Caco-2 (cell line): ENCODE results near the gene GTF2A1. TPM values are rescaled to one million over a fixed set of nuclear protein-coding genes. Genes with fewer than 3 reads are reported as not detected.
"Not testable (repeated sequence)": the region's sequence is repeated elsewhere in the genome, so short reads cannot be mapped to it uniquely, and the experiment has no call there.

ENCODE experiments used
- BruUV-seq: library from RNA; stranded (reverse); fragments of 400-500 nt; replicated peaks from 2 replicates; lab custom pipeline; 2021; lab: Mats Ljungman, UMichigan
- CTCF ChIA-PET: fragments of 300-600 bp; sonication (Branson Sonifier 250); formaldehyde crosslinking; loops from one replicate; lab custom pipeline; 2022; ENCODE audit warnings: antibody characterized with exemption; lab: Charles Lee
- POLR2A ChIA-PET: fragments of 300-600 bp; sonication (Branson Sonifier 250); formaldehyde crosslinking; loops from one replicate; lab custom pipeline; 2022; ENCODE audit warnings: antibody characterized with exemption; lab: Charles Lee
- DNase-seq, 2 experiments: peaks; one replicate each; pipeline versions ENCODE4 v3.0.0 to v3.0.0-alpha.2; 2020 to 2022
- H3K27me3 ChIP-seq: replicated peaks from 2 replicates; pipeline ENCODE4 v1.6.0; 2011; ENCODE audit warnings: low read length; ENCODE audit not compliant: control insufficient read depth, insufficient read depth
- H3K36me3 ChIP-seq: 2 replicates; pipeline ENCODE4 v1.5.1; 2011; ENCODE audit warnings: low read length; ENCODE audit not compliant: control insufficient read depth, insufficient read depth
- H3K4me1 ChIP-seq: fragments of 250-450 bp; sonication (Bioruptor Pico); 2 replicates; pipeline ENCODE4 v1.5.1; 2020; ENCODE audit warnings: mild to moderate bottlenecking
- H3K4me3 ChIP-seq: 2 replicates; pipeline ENCODE4 v1.5.1; 2011; ENCODE audit warnings: low read depth, mild to moderate bottlenecking, control low read depth, low read length
- H3K9me3 ChIP-seq: fragments of 250-450 bp; sonication (Bioruptor Pico); 2 replicates; pipeline ENCODE4 v1.5.1; 2020; ENCODE audit warnings: mild to moderate bottlenecking, moderate library complexity
- H3K27ac Mint-ChIP-seq: one replicate; pipeline ENCODE4 v1.8.0; 2022; ENCODE audit warnings: mixed read lengths; ENCODE audit not compliant: unreplicated experiment
- H3K27me3 Mint-ChIP-seq: one replicate; pipeline ENCODE4 v1.8.0; 2022; ENCODE audit warnings: mixed read lengths; ENCODE audit not compliant: insufficient read depth, unreplicated experiment
- H3K36me3 Mint-ChIP-seq: one replicate; pipeline ENCODE4 v1.8.0; 2022; ENCODE audit warnings: mild to moderate bottlenecking, mixed read lengths; ENCODE audit not compliant: insufficient read depth, unreplicated experiment
- H3K4me1 Mint-ChIP-seq: one replicate; pipeline ENCODE4 v1.8.0; 2022; ENCODE audit warnings: low read depth, mixed read lengths; ENCODE audit not compliant: unreplicated experiment
- H3K4me3 Mint-ChIP-seq: one replicate; pipeline ENCODE4 v1.8.0; 2022; ENCODE audit warnings: mild to moderate bottlenecking, moderate library complexity, mixed read lengths; ENCODE audit not compliant: unreplicated experiment
- H3K9me3 Mint-ChIP-seq: one replicate; pipeline ENCODE4 v1.8.0; 2022; ENCODE audit warnings: mixed read lengths; ENCODE audit not compliant: unreplicated experiment
- CTCF ChIP-seq, 2 experiments: fragments of 200-600 bp in 1 of 2; IDR thresholded peaks; 1 replicate in 1 of 2; 2 replicates in 1 of 2; pipeline versions ENCODE4 v1.5.1 to v1.8.0; 2011 to 2022; ENCODE audit warnings: antibody characterized with exemption in 1 of 2, control low read depth in 1 of 2, inconsistent platforms in 1 of 2, low read depth in 1 of 2, low read length in 1 of 2, mild to moderate bottlenecking in 1 of 2, moderate library complexity in 1 of 2; ENCODE audit not compliant: insufficient read depth in 1 of 2, severe bottlenecking in 1 of 2, unreplicated experiment in 1 of 2
- intact Hi-C: fragments of 100-400 bp; cut with micrococcal nuclease; formaldehyde crosslinking; loops from one replicate; pipeline ENCODE4 v1.10.0; 2022; ENCODE audit not compliant: unreplicated experiment
- total RNA-seq: library from RNA; stranded (reverse); gene quantifications from 2 replicates; pipeline ENCODE4 v1.2.3, GENCODE V29; 2022

Gene GTF2A1
- total RNA-seq, 1 experiment from 2014 or later = 42.7 TPM

GRCh38 chr14:81224222-81224621 lies 3.5 kb upstream of the GTF2A1 start:
- Mint-ChIP-seq H3K4me1 (peaks cover 9% of the 10 kb centered on the region), H3K36me3 (peaks cover 23% of the 10 kb centered on the region), H3K27ac (no peak overlapping the region), H3K9me3 (no peaks in the 10 kb centered on the region), H3K4me3 (no peak overlapping the region), H3K27me3 (peaks cover 2% of the 10 kb centered on the region)
- intact Hi-C loops = loop anchor here (5.0 kb wide), 1 partner anchor 308 kb away; the partner anchor contains the start of gene SEL1L
- no peak for DNase-seq
- ChIA-PET POLR2A (no interaction called here), CTCF (no interaction called here)
- TF ChIP-seq CTCF (IDR thresholded peaks at IDR 0.05; ENCODE audit: insufficient read depth in 1 of 2, low read depth in 1 of 2, low read length in 1 of 2, severe bottlenecking in 1 of 2, unreplicated experiment in 1 of 2) = no peak
- Histone ChIP-seq H3K4me1 (peaks cover 16% of the 10 kb centered on the region), H3K4me3 (no peak overlapping the region), H3K27me3 (no peaks in the 10 kb centered on the region), H3K36me3 (no peaks in the 10 kb centered on the region), H3K9me3 (no peaks in the 10 kb centered on the region)
- no TSS peak for BruUV-seq

- H3K9me3 ChIP-seq, H3K4me3 ChIP-seq, H3K9me3 Mint-ChIP-seq, H3K4me1 Mint-ChIP-seq, BruUV-seq, H3K36me3 ChIP-seq, H3K4me3 Mint-ChIP-seq, CTCF ChIA-PET, H3K27me3 ChIP-seq, H3K27ac Mint-ChIP-seq, POLR2A ChIA-PET, DNase-seq, H3K27me3 Mint-ChIP-seq: not testable (repeated sequence)
- peaks cover 16% of the 10 kb centered on the region for H3K4me1 ChIP-seq
- intact Hi-C loops = loop anchor here (5.0 kb wide), 1 partner anchor 309 kb away; the partner anchor contains the start of gene SEL1L
- H3K36me3 Mint-ChIP-seq = peaks cover 27% of the 10 kb centered on the region
Observed at GRCh38 chr14:81223788-81224187, 3.0 kb upstream of the GTF2A1 start.

GRCh38 chr14:81222691-81223090 lies 1.9 kb upstream of the GTF2A1 start:
- Mint-ChIP-seq H3K4me3 (peak overlapping the region; percentile 97), H3K27ac (peak overlapping the region; percentile 98), H3K27me3 (peaks cover 3% of the 10 kb centered on the region), H3K36me3 (peaks cover 27% of the 10 kb centered on the region), H3K4me1 (peaks cover 9% of the 10 kb centered on the region), H3K9me3 (no peaks in the 10 kb centered on the region)
- Histone ChIP-seq H3K36me3 (no peaks in the 10 kb centered on the region), H3K9me3 (no peaks in the 10 kb centered on the region), H3K4me3 (no peak overlapping the region), H3K27me3 (no peaks in the 10 kb centered on the region), H3K4me1 (peaks cover 23% of the 10 kb centered on the region)
- DNase-seq = peak in 1 of 2 experiments; percentile 38
- ChIA-PET CTCF (no interaction called here), POLR2A (no interaction called here)
- intact Hi-C loops = loop anchor here (5.0 kb wide), 1 partner anchor 310 kb away; the partner anchor contains the start of gene SEL1L
- no TSS peak for BruUV-seq
- TF ChIP-seq CTCF (IDR thresholded peaks at IDR 0.05; ENCODE audit: insufficient read depth in 1 of 2, low read depth in 1 of 2, low read length in 1 of 2, severe bottlenecking in 1 of 2, unreplicated experiment in 1 of 2) = no peak
